Putamen (tissue), 1 donor: Measurements from ENCODE around the gene CHCHD4.
"Not testable (repeated sequence)": the region's sequence is repeated elsewhere in the genome, so short reads cannot be mapped to it uniquely, and the experiment has no call there.

Experiments
- DNase-seq: peaks from one replicate; pipeline ENCODE4 v3.0.0-alpha.2; 2016; ENCODE audit warnings: low spot score

Gene CHCHD4

DNA sequence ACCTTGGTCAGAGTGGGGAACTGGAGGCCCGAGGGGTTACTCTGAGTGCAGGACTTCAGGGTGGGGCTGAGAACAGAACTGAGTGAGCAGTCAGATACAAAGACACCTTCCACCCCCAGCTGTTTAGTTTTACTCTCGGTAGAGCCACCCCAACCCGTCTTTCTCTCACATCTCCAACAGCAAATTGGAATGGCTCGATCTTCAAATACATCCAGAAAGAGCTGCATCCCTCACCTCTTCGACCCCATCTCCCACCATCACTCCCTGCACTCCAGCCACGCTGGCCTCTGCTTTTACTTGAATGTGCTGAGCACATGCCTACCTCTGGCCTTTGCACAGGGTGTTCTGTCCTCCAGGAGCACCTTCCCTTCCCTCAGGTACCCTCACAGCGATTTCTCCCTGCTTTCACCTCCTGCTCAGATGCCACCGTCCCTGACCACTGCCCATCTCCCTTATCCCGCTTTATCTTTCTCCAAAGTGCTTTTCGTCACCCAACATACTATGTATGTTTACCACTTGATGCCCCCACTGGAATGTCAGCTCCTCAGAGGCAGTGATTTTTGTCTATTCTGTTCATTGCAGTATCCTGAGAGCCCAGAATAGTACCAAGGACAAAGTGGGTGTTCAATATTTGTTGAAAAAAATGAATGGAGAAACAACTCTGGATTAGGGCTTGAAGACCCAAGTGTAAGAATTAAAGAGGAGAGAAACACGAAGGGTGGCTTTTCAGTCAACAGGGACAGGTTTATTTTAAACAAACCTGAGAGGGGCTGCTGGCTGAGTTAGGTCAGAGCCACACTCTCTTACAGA lies 4.4 kb downstream of the CHCHD4 start:
- DNase-seq = no peak

DNA sequence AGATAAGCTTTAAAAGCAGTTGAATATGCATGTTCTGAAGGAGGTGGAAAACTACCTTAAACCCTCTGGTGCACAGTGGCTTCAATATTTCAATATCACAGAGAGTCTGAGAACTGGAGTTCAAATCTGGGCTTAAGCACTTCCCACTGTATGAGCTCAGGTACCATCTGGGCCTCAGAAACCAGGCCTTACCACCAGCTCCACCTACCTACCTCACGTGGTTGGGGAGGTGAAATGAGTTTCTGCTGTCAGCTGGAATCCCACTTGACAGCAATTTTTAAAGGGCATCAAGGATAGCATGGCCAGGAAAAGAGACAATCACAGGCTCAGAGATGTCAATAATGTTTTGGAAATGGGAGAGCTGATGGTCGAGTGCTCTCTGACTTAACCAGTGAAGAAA lies 5.0 kb downstream of the CHCHD4 start:
- DNase-seq = no peak

DNA sequence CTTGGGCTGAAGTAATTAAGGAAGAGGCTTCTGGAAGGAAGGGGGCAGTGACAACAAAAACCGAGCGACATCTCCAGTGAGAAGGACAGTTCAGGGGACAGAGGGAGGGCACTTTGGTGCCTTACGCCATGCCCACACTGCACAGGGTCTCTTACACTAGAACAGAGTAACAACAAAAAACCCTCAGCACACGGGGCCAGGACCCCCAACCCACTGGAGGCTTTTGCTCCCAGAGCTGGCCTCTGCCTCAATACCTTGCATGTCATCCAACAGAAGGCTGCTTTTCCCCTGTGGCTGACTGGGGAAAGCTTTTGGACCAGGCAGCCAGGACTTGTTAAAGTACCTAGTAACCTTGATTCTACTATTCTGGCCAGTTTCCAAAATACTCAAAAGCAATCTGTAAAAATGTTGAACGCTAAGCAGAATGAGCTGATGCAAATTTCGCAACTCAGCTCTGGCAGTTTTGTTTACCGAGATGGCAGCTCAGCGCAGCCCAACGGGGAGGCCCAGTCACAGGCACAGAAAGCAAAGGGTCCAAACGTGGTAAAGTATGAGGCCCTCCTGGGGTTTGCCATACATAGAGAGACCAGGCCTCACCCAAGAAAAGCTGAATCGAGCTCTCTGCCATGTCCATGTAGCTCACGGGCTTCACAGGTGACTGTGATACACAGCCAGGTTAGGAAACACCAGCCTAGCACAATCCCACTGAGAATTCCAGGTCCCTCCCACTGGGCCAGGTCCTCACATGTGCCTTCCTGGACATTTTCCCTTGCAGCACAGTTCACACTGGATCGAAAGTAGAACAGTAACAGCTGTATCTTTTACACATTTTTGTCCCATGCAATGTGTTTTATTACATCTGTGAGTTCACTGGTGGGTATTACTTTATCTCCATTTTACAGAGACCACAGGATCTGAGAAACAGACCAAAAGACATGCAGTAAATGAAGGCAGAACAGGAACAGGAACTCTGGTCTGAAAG lies 6.0 kb downstream of the CHCHD4 start:
- DNase-seq = no peak

DNA sequence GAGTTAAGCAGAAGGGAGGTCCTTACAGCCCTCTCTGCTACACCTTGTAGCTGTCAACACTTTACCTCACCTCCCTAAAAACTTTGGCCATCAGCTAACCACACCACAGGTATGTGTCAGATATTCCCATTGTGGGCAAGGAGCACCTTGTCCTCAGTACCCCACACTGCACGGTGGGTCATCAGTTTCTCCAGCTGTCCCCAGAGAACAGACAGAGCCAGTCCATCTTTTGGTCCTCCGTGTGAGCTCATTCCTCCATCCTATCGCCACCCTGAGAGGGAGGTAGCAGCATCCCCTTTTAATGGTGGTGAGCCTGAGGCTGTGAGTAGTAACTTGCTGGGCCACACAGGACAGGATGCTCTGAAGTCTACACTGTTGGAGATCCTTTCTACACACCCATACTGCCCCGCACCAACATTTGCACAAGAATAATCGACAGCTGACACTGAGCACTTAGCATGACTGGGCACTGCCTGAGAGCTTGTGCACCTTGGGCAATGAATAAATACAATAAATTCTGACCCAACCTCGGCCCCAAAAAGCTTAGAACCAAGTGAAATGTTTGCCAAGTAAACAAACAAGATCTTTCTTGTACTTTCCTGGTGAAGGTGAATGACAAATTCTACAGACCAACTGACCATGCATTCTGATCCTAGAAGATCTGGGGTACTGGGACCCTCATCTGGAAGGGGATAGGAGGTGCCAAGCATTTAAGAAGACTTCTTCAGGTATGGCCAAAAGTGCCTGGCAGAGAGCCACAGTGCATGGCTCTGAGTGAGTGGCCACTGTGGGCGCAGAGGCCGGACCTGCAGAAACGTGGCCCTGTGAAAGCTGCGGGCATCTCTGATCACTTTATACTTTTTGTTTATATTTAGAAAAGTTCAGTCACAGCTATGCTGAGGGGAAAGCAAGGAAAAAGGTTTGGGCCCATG lies 6.9 kb downstream of the CHCHD4 start:
- no peak for DNase-seq

DNA sequence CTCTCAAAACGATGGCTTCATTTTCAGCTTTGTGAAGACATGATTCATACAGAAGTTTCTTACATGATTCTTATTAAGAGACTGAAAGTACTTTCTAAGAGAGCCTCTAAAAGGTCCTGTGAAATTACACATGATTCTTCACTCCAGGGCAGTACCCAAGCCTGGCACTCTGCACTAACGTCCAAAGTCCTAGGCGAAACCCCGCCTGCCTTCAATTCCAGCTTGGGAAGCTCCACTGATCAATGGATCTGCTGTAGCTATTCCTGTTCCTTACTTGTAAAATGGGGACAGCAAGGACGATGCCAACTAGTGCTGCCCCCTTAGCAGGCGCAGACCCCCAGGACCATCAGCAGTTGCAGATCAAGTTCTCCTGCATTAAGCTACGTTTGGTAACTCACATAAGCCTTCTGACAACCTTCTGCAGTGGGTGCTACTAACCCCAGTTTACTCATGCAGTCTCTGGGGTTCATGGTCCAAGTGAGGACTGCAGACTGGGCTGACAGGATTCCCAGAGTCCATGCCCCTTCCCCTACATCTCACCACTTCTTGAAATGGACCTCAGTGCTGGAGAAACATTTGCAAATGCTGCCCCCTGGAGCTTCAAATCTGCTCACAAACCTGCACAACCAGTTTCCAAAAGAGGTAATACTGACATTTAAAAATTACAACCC lies 10.6 kb downstream of the CHCHD4 start:
- no peak for DNase-seq

DNA sequence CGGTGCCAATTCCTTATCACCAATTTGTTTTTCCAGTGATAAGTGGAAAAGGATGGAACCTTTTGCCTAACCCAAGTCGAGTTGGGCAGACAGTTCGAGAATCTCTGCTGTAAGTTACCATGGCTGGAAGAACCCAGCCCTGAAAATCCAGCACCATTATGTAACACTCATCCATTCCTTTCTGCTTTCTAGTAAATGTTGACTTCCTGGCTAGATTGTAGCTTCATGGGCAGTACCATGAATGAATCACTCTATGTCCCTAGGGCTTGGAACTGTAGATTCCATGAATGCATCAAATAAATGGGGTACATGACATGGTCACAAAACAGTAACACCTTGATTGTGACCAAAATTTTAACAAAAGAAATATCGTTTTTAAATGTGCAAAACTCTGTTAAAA lies 14.0 kb downstream of the CHCHD4 start:
- no peak for DNase-seq

DNA sequence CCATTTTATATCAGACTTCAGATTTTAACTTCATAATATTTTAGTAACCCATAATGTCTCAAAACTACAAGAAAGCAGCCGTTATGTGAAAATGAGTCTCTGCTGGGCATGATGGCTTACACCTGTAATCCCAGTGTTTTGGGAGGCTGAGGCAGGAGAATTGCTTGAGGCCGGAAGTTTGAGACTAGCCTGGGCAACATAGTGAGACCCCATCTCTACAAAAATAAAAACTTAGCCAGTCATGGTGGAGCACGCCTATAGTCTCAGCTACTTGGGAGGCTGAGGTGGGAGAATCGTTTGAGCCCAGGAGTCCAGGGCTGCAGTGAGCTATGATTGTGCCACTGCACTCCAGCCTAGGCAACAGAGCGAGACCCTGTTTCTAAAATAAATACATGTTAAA lies 14.8 kb downstream of the CHCHD4 start:
- not testable (repeated sequence) for DNase-seq

DNA sequence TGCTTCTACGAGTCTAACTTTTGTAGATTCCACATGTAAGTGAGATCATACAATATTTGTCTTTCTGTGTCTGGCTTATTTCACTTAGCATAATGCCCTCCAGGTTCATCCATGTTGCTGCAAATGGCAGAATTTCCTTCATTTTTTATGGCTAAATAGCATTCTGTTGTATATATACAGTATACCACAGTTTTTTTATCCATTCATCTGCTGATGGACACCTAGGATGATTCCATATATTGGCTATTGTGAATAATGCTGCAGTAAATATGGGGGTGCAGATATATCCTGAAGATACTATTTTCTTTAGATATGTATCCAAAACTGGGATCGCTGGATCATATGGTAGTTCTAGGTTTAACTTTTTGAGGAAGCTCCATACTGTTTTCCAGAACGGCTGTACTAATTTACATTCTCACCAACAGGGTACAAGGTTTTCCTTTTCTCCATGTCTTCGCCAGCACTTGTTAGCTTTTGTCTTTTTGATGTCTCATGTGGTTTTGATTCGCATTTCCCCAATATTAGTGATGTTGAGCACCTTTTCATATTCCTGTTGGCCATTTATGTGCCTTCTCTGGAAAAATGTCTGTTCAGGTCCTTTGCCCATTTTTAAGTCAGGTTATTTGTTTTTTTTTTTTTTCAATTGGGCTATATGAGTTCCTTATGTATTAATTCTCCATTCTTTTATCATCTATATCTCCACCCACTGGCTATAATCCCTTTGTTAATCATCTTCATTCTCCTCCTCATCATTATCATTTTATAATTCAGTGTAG lies 26.9 kb downstream of the CHCHD4 start:
- no peak for DNase-seq

DNA sequence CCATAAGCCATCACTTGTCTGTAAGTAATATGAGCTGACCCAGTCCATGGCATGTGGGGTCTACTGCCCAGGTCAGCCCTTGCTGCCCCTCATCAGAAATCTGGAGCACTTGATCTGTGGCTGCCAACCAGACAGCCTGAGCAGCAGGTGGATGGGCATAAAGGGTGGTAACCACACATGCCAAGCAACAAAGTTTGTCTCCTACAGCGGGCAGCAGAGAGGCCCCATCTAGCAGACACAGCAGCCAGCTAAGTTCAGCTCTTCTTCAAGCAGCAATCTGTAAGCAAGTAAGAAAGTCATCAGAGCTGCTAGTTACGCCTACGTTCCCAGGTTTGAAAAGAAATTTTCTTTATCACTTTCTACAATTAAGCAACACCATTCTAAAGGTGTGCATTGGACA lies 27.9 kb downstream of the CHCHD4 start:
- no peak for DNase-seq

DNA sequence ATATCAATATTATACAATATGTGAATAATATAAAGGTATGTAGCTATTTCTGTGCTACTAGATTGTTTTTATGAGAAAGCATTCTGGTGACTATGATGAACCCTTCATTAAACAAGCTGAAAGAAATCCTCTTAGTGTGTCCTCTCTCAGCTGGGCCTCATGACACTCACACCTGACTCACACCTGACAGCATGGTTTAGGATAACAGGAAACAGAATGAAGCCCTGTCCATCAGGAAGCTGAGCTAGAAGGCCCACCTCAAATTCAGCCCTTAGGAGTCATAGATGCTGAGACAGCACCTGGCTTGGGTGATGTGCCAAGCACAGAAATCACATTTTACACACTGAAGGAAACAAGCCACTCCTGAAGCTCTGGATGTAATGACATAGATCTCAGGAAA lies 30.8 kb downstream of the CHCHD4 start:
- no peak for DNase-seq

DNA sequence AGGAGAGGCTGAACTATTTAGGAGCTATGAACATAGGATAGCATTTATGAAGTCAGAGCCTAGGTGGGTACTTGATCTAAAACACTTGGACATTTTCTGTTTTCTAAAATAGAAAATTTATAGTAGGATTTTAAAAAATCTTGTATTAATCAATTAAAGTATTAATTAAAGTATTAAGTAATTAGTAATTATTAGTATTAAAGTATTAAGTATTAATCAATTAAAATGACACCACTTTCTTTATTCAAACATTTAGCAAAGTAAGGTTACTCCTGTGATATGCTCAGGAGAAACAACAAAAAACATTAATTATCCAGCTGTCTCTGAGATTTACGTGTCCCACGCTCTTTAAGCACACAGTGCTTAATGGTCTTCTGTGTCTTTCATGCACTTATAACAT lies 32.2 kb downstream of the CHCHD4 start:
- no peak for DNase-seq

DNA sequence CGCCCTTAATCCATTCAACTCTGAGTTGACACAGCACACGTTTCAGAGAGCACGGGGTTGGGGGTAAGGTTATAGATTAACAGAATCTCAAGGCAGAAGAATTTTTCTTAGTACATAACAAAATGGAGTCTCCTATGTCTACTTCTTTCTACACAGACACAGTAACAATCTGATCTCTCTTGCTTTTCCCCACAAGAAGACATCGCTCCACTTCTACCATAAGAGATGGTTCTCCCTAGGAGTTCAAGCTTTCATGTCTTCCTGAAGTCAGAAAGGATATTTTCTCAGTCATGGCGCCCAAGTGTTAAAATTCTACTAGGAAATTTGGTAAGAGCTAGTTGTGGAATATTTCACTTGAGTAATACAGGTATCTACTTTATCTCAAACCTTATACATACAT lies 32.7 kb downstream of the CHCHD4 start:
- DNase-seq = not testable (repeated sequence)

DNA sequence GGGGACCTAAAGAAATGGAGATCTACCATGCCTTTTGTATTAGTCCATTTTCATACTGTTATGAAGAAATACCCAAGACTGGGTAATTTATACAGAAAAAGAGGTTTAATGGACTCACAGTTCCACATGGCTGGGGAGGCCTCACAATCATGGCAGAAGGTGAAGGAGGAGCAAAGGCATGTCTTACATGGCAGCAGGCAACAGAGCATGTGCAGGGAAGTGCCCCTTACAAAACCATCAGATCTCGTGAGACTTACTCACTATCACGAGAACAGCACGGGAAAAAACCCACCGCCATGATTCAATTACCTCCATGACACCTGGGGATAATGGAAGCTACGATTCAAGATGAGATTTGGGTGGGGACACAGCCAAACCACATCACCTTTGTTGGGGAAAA lies 37.2 kb downstream of the CHCHD4 start:
- not testable (repeated sequence) for DNase-seq

DNA sequence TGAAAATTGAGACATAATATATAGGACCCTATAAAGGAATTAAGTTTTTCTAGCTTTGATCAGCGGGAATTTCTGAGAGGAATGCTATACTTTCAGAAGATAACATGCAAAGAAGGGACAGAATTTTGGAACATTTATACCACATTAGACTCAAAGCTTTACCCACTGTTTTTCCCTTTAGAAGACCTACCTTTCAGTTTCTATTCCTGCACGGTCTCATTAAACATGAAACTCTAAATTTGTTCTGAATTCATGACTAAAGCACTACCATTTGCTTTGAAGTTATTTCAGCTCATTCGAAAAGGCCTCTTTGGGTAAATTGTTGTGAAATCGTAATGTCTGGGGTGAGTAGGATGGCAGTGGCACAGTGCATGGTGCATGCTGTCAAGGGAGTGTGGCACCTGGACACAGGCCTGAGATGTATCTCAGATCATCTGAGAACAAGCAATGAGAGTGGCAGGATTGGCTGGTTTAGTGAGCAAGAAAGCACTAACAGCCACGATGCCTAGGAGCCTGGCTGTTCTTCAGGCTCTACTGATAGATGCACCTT lies 42.5 kb downstream of the CHCHD4 start:
- DNase-seq = no peak

DNA sequence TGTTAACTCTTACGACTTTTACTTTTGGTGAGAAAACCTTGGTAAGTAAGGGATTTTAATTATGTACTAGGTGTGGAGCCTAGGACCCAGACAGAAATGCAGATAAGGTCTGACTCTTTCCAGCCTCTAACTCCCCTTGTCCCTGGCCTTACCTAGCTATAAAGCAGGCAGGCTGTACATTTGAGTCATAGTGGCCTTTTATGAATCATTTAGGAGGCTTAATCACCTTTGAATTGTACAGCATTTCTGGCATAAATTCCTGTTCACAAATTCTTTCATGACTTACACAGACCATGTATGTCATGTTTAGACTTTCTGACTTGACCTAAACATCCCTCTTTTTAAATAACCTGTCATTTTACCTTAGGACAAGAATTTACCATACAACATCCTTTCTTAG lies 47.4 kb downstream of the CHCHD4 start:
- no peak for DNase-seq

DNA sequence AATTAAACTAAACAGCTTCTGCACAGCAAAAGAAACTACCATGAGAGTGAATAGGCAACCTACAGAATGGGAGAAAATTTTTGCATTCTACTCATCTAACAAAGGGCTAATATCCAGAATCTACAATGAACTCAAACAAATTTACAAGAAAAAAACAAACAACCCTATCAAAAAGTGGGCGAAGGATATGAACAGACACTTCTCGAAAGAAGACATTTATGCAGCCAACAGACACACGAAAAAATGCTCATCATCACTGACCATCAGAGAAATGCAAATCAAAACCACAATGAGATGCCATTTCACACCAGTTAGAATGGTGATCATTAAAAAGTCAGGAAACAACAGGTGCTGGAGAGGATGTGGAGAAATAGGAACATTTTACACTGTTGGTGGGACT lies 49.4 kb downstream of the CHCHD4 start:
- not testable (repeated sequence) for DNase-seq

DNA sequence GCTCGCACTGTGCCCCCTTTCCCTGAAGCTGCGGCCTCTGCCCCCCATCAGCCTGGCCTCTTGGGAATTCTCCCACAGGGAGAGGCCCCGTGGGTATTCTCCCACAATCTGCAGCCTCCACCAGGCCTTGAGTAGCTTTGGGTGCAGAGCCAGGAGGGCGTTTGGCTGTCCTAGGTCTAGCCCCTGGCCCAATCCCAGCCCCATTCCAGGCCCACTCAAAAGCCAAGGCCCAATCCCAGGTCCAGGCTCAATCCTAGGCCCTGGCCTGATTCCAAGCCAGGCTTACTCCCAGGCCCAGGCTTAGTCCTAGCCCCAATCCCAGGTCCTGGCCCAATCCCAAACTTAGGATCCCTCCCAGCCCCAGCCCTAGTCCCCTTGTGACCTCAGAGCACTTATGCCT lies 59.8 kb downstream of the CHCHD4 start:
- no peak for DNase-seq

DNA sequence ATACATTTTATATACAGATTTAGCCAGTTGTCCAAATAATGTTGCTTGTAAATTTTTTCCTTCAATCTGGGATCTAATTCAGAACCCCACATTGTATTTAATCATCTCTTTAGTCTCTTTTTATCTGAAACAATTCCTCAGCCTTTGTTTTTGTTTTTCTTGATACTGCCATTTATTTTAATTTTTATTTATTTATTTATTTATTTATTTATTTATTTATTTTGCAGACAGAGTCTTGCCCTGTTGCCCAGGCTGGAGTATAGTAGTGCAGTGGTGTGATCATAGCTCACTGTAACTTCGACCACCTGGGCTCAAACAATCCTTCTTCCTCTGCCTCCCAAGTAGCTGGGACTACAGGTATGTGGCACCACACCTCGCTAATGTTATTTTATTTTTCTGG lies 61.5 kb downstream of the CHCHD4 start:
- no peak for DNase-seq
